Testis (tissue), 2 donors: ENCODE data around the gene FBXO7.

ENCODE experiments used
- POLR2A ChIP-seq: fragments of 450-650 bp; IDR thresholded peaks from one replicate; pipeline ENCODE4 v1.6.1; 2017; ENCODE audit warnings: antibody characterized with exemption, mild to moderate bottlenecking, moderate library complexity
- TF ChIP-seq, protein P1 (sequence below), 3 experiments: fragments of 450-650 bp in 2 of 3; fragments of 200-600 bp in 1 of 3; sonication (generic) in 1 of 3; IDR thresholded peaks; one replicate each; pipeline ENCODE4 v1.5.1; 2016 to 2019; ENCODE audit warnings: antibody characterized with exemption in 3 of 3, mild to moderate bottlenecking in 2 of 3, moderate library complexity in 1 of 3

DNA sequence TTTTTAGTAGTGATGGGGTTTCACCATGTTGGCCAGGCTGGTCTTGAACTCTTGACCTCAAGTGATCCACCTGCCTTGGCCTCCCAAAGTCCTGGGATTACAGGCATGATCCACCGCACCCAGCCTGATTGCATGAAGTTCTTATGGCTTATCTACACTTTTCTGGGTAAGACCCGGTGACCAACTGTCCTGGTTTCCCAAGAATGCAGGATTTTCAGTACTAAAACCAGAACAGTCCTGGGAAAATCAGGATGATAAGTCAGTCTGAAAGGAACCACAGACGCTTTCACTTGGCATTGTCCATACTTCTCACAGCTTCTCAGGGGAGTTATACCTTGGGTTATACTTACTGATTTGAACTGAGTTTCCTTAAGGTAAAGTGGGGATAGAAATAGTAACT lies 8.9 kb upstream of the FBXO7 start:
- TF ChIP-seq POLR2A: no peak
- TF ChIP-seq, protein P1, sequence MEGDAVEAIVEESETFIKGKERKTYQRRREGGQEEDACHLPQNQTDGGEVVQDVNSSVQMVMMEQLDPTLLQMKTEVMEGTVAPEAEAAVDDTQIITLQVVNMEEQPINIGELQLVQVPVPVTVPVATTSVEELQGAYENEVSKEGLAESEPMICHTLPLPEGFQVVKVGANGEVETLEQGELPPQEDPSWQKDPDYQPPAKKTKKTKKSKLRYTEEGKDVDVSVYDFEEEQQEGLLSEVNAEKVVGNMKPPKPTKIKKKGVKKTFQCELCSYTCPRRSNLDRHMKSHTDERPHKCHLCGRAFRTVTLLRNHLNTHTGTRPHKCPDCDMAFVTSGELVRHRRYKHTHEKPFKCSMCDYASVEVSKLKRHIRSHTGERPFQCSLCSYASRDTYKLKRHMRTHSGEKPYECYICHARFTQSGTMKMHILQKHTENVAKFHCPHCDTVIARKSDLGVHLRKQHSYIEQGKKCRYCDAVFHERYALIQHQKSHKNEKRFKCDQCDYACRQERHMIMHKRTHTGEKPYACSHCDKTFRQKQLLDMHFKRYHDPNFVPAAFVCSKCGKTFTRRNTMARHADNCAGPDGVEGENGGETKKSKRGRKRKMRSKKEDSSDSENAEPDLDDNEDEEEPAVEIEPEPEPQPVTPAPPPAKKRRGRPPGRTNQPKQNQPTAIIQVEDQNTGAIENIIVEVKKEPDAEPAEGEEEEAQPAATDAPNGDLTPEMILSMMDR (IDR thresholded peaks at IDR 0.05): no peak
